Mucosa of rectum (tissue), 2 donors: Measurements from ENCODE around the gene NAT8L.

ENCODE experiments used
- H3K27ac ChIP-seq, 2 donors: one replicate each; pipeline ENCODE4 v1.7.0; 2013; ENCODE audit warnings: inconsistent platforms in 2 of 2, low read depth in 2 of 2, low read length in 2 of 2
- H3K27me3 ChIP-seq, 2 donors: one replicate each; pipeline ENCODE4 v1.7.0; 2013; ENCODE audit warnings: low read length in 2 of 2; ENCODE audit not compliant: control insufficient read depth in 2 of 2, insufficient read depth in 2 of 2
- H3K36me3 ChIP-seq, 2 donors: one replicate each; pipeline ENCODE4 v1.7.0; 2013; ENCODE audit warnings: low read length in 2 of 2; ENCODE audit not compliant: control insufficient read depth in 2 of 2, insufficient read depth in 2 of 2
- H3K4me1 ChIP-seq, 2 donors: one replicate each; pipeline ENCODE4 v1.7.0; 2013; ENCODE audit warnings: low read length in 2 of 2, mild to moderate bottlenecking in 1 of 2; ENCODE audit not compliant: control insufficient read depth in 2 of 2, insufficient read depth in 2 of 2
- H3K4me3 ChIP-seq, 2 donors: one replicate each; pipeline ENCODE4 v1.7.0; 2013; ENCODE audit warnings: low read length in 2 of 2
- H3K9ac ChIP-seq, 2 donors: one replicate each; pipeline ENCODE4 v1.7.0; 2013; ENCODE audit warnings: low read length in 2 of 2, low read depth in 1 of 2, mild to moderate bottlenecking in 1 of 2
- H3K9me3 ChIP-seq, 2 donors: one replicate each; pipeline ENCODE4 v1.7.0; 2013; ENCODE audit warnings: low read length in 2 of 2; ENCODE audit not compliant: control insufficient read depth in 2 of 2
- donor health status: healthy.
- donor health status: Normal muscosa, but diverticular disease.

Gene NAT8L

GRCh38 chr4:2105559-2105958 is 46.4 kb downstream of the NAT8L start:
- no peaks in the 10 kb centered on the region for H3K36me3 ChIP-seq
- H3K9me3 ChIP-seq = peaks cover 0 to 6% of the 10 kb centered on the region in 2 donors

GRCh38 chr4:2116687-2117400 is 57.7 kb downstream of the NAT8L start:
- no peak overlapping the region for H3K9ac ChIP-seq
- no peak overlapping the region for H3K27ac ChIP-seq
- no peaks in the 10 kb centered on the region for H3K4me1 ChIP-seq
- H3K9me3 ChIP-seq = no peaks in the 10 kb centered on the region
- no peaks in the 10 kb centered on the region for H3K27me3 ChIP-seq
- H3K4me3 ChIP-seq = no peak overlapping the region
- H3K36me3 ChIP-seq = no peaks in the 10 kb centered on the region

More at GRCh38 chr4:2105559-2105958, 46.4 kb downstream of the NAT8L start:
- Histone ChIP-seq H3K27me3 (peaks cover 0 to 4% of the 10 kb centered on the region in 2 donors), H3K4me1 (no peaks in the 10 kb centered on the region), H3K27ac (no peak overlapping the region), H3K4me3 (no peak overlapping the region), H3K9ac (no peak overlapping the region)
